Stimulated activated CD4-positive, alpha-beta T cell treated with anti-CD3 and anti-CD28 coated beads, Interleukin-12 subunit alpha, Interleukin-12 subunit beta, amount 100 ng/mL, for 24 hours (primary cell): ENCODE measurements around the gene PCDHA1.

Source experiments
- DNase-seq, 2 experiments: peaks; one replicate each; pipeline ENCODE4 v3.0.0-alpha.2; 2020; ENCODE audit warnings: low read depth in 2 of 2

PCDHA1 gene

GRCh38 chr5:140988608-140989007 is 202.7 kb downstream of the PCDHA1 start:
- no peak for DNase-seq

GRCh38 chr5:140989254-140990020 is 203.5 kb downstream of the PCDHA1 start:
- DNase-seq, result no peak

DNA sequence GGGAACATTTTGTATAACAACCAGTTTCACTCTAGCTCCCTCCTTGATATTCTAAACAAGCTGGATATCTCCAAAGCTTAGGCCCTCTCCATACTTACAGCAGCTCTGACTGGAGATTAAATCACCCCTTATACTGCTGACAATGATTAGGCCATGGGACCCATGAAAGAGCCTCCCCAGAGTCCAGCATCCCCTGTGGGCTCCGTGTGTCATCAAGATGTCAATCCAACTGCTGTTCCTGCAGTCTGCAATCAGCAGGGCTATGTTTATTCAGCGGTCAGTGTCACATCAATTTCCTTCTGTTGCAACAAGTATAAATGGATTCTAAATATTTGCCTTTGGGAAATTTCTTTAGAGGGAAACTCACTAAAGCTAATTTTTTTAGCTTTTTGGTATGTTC is 206.9 kb downstream of the PCDHA1 start:
- DNase-seq, result no peak

DNA sequence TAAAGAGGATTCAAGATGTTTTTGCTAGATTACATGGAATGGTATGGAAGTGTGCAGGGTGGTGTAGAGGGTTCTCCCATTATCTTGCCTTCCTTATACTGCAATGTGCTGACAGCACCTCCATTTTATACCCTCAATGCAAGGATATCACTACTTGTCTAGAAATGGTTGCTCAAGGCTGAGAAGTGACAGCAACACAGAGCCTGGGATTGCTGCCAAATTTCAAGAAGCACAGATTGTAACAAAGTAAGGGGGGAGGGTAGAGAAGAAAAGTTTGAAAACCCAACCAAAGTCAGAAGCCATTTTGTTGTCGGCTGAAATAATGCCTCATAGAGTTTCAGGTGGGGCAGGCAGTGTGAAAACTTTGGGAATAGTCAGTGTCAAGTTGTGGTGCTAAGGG is 210.1 kb downstream of the PCDHA1 start:
- DNase-seq, result no peak

DNA sequence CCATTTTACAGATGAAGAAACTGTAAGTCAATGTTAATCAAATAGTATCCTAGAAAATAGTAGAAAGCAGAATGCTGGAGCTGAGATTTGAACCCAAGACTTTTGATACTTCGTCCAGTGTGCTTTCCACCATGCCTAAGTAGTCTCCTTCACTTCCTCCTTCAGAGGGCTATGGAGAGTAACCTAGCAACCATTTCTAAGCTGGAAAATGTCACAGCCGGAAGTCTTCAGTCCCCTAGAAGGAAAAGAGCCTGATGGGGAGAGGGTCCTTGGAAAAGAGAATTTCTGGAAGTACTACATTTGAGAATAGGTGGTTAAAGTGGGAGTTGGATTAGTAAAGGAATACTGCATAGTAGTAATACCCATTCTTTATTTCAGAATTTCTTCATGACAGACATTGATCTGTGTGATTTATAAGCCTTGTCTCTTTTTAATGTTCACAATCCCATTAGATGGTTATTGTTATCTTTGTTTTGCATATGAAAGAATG is 213.0 kb downstream of the PCDHA1 start:
- DNase-seq, result no peak

- no peak for DNase-seq
These were observed 215.5 kb downstream of the PCDHA1 start for GRCh38 chr5:141001446-141001843.

GRCh38 chr5:141001844-141002604 is 216.1 kb downstream of the PCDHA1 start:
- no peak for DNase-seq

GRCh38 chr5:141002605-141002965 is 216.6 kb downstream of the PCDHA1 start:
- DNase-seq, result no peak

- DNase-seq, result no peak
These were observed 217.1 kb downstream of the PCDHA1 start for GRCh38 chr5:141003031-141003430.

GRCh38 chr5:141003791-141004611 is 218.1 kb downstream of the PCDHA1 start:
- DNase-seq, result no peak

- DNase-seq, result no peak
These were observed 221.9 kb downstream of the PCDHA1 start for GRCh38 chr5:141007791-141008190.

- DNase-seq, result no peak
These were observed 224.3 kb downstream of the PCDHA1 start for GRCh38 chr5:141010047-141010793.

- DNase-seq, result no peak
These were observed 232.0 kb downstream of the PCDHA1 start for GRCh38 chr5:141017943-141018342.

DNA sequence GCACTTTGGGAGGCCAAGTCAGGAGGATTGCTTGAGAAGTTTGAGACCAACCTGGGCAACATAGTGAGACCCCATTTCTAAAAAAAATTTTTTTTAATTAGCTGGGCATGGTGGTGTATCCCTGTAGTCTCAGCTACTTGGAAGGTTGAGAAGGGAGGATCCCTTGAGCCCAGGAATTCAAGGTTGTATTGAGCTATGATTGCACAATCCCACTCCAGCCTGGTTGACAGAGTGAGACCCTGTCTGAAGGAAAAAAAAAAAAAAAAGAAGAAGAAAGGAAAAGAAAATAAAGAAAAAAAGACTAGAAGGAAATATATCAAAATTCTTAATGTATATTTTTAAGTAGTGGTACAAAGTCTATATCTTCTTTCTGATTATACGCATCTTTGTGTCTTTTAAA is 236.4 kb downstream of the PCDHA1 start:
- no peak for DNase-seq

- DNase-seq, result no peak
These were observed 245.1 kb downstream of the PCDHA1 start for GRCh38 chr5:141031006-141031405.

- no peak for DNase-seq
These were observed 246.7 kb downstream of the PCDHA1 start for GRCh38 chr5:141032626-141033025.

DNA sequence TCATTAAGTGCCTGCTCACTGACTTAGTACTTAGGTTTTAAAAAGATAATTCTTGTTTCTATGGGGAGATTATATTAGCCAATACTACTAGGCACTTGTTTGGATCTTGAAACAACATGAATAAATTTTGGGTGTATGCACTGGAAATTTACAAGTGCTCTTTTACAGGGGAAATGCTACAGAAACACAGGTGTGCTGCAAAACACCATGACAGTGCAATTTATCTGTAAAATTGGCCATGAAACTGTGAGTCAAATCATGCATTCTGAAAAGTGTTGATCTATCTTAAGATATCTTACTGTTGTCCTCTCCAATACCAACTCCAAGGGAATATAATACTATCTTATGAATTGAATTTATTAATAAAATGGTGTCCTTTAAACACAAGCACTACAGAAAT is 253.1 kb downstream of the PCDHA1 start:
- DNase-seq, result no peak

GRCh38 chr5:141039517-141039916 is 253.6 kb downstream of the PCDHA1 start:
- DNase-seq, result no peak

GRCh38 chr5:141040093-141040770 is 254.3 kb downstream of the PCDHA1 start:
- DNase-seq, result no peak

DNA sequence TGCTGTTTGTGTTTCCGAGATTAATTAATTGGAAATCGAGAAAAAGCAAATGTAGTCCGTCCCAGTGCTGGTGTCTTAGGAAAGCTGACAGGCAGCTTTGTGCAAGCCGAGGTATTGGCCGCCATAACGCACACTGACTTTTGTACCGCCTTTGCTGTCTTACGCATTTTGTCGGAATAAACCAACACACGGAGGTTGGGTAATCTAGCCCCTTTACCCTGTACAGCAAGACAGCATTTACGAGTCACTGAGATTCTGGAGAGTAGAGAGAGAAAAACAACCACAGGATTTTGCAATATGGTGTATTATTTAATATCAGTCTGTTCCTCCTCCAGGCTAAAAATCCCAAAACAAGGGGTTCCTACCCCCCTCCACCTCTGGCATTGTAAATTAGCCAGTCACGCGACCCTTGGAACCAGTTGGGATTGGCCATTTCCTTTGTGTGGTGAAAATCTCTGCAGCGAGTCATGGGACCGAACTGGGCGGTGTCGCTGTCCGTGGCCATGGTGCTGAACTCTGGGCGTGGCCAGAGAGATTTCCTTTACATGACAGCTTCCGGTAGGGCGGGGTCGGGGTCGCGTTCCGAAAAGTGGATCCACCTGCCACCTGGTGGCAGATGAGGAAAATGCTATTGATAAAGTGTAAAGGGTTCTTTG is 255.0 kb downstream of the PCDHA1 start:
- DNase-seq, result peak; percentile 41 to 69

DNA sequence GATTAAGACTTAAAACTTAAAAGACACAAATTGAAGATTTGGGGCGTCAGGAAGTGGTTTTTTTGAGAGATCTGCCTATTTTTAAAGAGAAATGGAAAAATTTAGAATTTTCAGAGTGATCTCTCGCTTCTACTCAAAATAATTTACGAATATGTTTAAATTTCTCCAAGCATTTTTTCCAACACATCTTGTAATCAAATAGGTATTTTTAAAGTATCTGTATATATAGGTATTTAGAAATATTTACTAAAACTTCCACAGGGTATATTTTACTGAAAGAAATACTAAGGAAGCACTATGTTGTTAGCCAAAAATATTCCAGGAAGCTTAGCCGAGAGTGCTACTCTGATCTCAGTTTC is 255.5 kb downstream of the PCDHA1 start:
- DNase-seq, result no peak
